ENCODE data around the gene ADAMTSL3.

The ADAMTSL3 gene

GRCh38 chr15:83762367-83762766 is 108.4 kb downstream of the ADAMTSL3 start:
- DNase-seq: no peak

- DNase-seq: no peak
Measured at GRCh38 chr15:83764201-83764838, 110.4 kb downstream of the ADAMTSL3 start.

- DNase-seq: no peak
Measured at GRCh38 chr15:83766339-83766738, 112.4 kb downstream of the ADAMTSL3 start.

- DNase-seq: no peak
Measured at GRCh38 chr15:83767741-83768140, 113.8 kb downstream of the ADAMTSL3 start.

GRCh38 chr15:83769411-83769999 is 115.6 kb downstream of the ADAMTSL3 start:
- no peak for DNase-seq

- DNase-seq: no peak
Measured at GRCh38 chr15:83775738-83776137, 121.8 kb downstream of the ADAMTSL3 start.

GRCh38 chr15:83776986-83777385 is 123.1 kb downstream of the ADAMTSL3 start:
- no peak for DNase-seq

- DNase-seq: no peak
Measured at GRCh38 chr15:83783227-83783626, 129.3 kb downstream of the ADAMTSL3 start.

GRCh38 chr15:83784975-83785374 is 131.1 kb downstream of the ADAMTSL3 start:
- no peak for DNase-seq

GRCh38 chr15:83786336-83786735 is 132.4 kb downstream of the ADAMTSL3 start:
- DNase-seq: no peak

GRCh38 chr15:83793069-83793468 is 139.1 kb downstream of the ADAMTSL3 start:
- no peak for DNase-seq

GRCh38 chr15:83794209-83794608 is 140.3 kb downstream of the ADAMTSL3 start:
- DNase-seq: no peak

GRCh38 chr15:83809345-83809744 is 155.4 kb downstream of the ADAMTSL3 start:
- no peak for DNase-seq

- no peak for DNase-seq
Measured at GRCh38 chr15:83810110-83810509, 156.2 kb downstream of the ADAMTSL3 start.

- no peak for DNase-seq
Measured at GRCh38 chr15:83813682-83814081, 159.8 kb downstream of the ADAMTSL3 start.

- DNase-seq: no peak
Measured at GRCh38 chr15:83815506-83815905, 161.6 kb downstream of the ADAMTSL3 start.

- DNase-seq: no peak
Measured at GRCh38 chr15:83816124-83816883, 162.4 kb downstream of the ADAMTSL3 start.

GRCh38 chr15:83818591-83818990 is 164.7 kb downstream of the ADAMTSL3 start:
- DNase-seq: no peak

- DNase-seq: no peak
Measured at GRCh38 chr15:83830381-83830780, 176.5 kb downstream of the ADAMTSL3 start.

GRCh38 chr15:83833569-83833968 is 179.6 kb downstream of the ADAMTSL3 start:
- no peak for DNase-seq

- no peak for DNase-seq
Measured at GRCh38 chr15:83835479-83835878, 181.6 kb downstream of the ADAMTSL3 start.

- no peak for DNase-seq
Measured at GRCh38 chr15:83837945-83838571, 184.1 kb downstream of the ADAMTSL3 start.

- DNase-seq: no peak
Measured at GRCh38 chr15:83838763-83839162, 184.8 kb downstream of the ADAMTSL3 start.

- no peak for DNase-seq
Measured at GRCh38 chr15:83842281-83842680, 188.4 kb downstream of the ADAMTSL3 start.

All from DMS153 (cell line).